Fibroblast of lung (primary cell): Measurements from ENCODE around the gene LGR6. TPM values are rescaled to one million over a fixed set of nuclear protein-coding genes. Genes with fewer than 3 reads are reported as not detected.

ENCODE experiments used
- DNase-seq, 2 donors: peaks; one replicate each; pipeline versions ENCODE4 v3.0.0 to v3.0.0-alpha.2; 2010; ENCODE audit warnings: low read depth in 2 of 2
- H2AFZ ChIP-seq: 2 replicates; pipeline ENCODE4 v1.5.1; 2012; ENCODE audit warnings: low read length, control low read depth, inconsistent platforms
- H3K27ac ChIP-seq: 2 replicates; pipeline ENCODE4 v1.5.1; 2011; ENCODE audit warnings: low read length, control low read depth; ENCODE audit not compliant: insufficient read depth
- H3K27me3 ChIP-seq: 2 replicates; pipeline ENCODE4 v1.5.1; 2011; ENCODE audit warnings: mild to moderate bottlenecking, low read length; ENCODE audit not compliant: control insufficient read depth, insufficient read depth
- H3K36me3 ChIP-seq: 2 replicates; pipeline ENCODE4 v1.5.1; 2011; ENCODE audit warnings: low read length; ENCODE audit not compliant: control insufficient read depth, insufficient read depth
- H3K4me1 ChIP-seq: 2 replicates; pipeline ENCODE4 v1.5.1; 2011; ENCODE audit warnings: low read length; ENCODE audit not compliant: control insufficient read depth, insufficient read depth; ENCODE audit errors: extremely low read depth
- H3K4me2 ChIP-seq: 2 replicates; pipeline ENCODE4 v1.5.1; 2011; ENCODE audit warnings: low read length, control low read depth; ENCODE audit not compliant: insufficient read depth; ENCODE audit errors: extremely low read depth
- H3K4me3 ChIP-seq, 4 experiments: fragments of 200-600 bp in 1 of 4; sonication (generic) in 1 of 4; replicated peaks in 1 of 4; 2 replicates each; pipeline ENCODE4 v1.5.1; 2011 to 2016; ENCODE audit warnings: low read length in 4 of 4, low read depth in 3 of 4, mild to moderate bottlenecking in 3 of 4, control low read depth in 2 of 4, inconsistent platforms in 1 of 4, mixed read lengths in 1 of 4; ENCODE audit not compliant: insufficient read depth in 1 of 4; ENCODE audit errors: control extremely low read depth in 1 of 4
- H3K79me2 ChIP-seq: 2 replicates; pipeline ENCODE4 v1.5.1; 2012; ENCODE audit warnings: mild to moderate bottlenecking, low read length, inconsistent platforms; ENCODE audit not compliant: control insufficient read depth, insufficient read depth
- H3K9ac ChIP-seq: 2 replicates; pipeline ENCODE4 v1.5.1; 2011; ENCODE audit warnings: mild to moderate bottlenecking, low read length, control low read depth; ENCODE audit not compliant: insufficient read depth
- H3K9me3 ChIP-seq: 2 replicates; pipeline ENCODE4 v1.5.1; 2012; ENCODE audit warnings: low read depth, low read length; ENCODE audit not compliant: control insufficient read depth, insufficient read depth
- H4K20me1 ChIP-seq: 2 replicates; pipeline ENCODE4 v1.5.1; 2011; ENCODE audit warnings: low read length; ENCODE audit not compliant: control insufficient read depth, insufficient read depth; ENCODE audit errors: extremely low read depth
- CTCF ChIP-seq, 2 donors: IDR thresholded peaks in 1 of 2; conservative IDR thresholded peaks in 1 of 2; 1 replicate in 1 of 2; 2 replicates in 1 of 2; pipeline ENCODE4 v1.5.1; 2011 to 2012; ENCODE audit warnings: low read length in 2 of 2, control low read depth in 1 of 2, inconsistent platforms in 1 of 2, low read depth in 1 of 2, mild to moderate bottlenecking in 1 of 2
- EZH2 ChIP-seq: IDR thresholded peaks from 2 replicates; pipeline ENCODE4 v1.5.1; 2012; ENCODE audit warnings: low read length, control low read depth, mild to moderate bottlenecking; ENCODE audit errors: missing control alignments
- polyA plus RNA-seq, 2 donors: library from polyadenylated mRNA; depleted of rRNA in 1 of 2; stranded (reverse) in 1 of 2; unstranded in 1 of 2; fragments of >200 nt; gene quantifications; 2 replicates each; pipeline ENCODE4 v1.2.1, GENCODE V29; 2011 to 2012; ENCODE audit warnings: missing spikeins in 1 of 2
- total RNA-seq: library from RNA; depleted of rRNA; stranded (reverse); fragments of >200 nt; gene quantifications from 2 replicates; pipeline ENCODE4 v1.2.1, GENCODE V29; 2014

The LGR6 gene
- total and polyA plus RNA-seq, 2 donors (not counting 1 experiment from before 2014, with no cell fraction given) = 0.02 TPM; not detected in 1

GRCh38 chr1:202244841-202245261, 51.3 kb downstream of the LGR6 start:
- Histone ChIP-seq H3K27me3 (peaks cover 50% of the 10 kb centered on the region), H2AFZ (no peak overlapping the region), H3K9ac (no peak overlapping the region), H3K79me2 (no peaks in the 10 kb centered on the region), H3K4me1 (no peaks in the 10 kb centered on the region), H3K36me3 (no peaks in the 10 kb centered on the region), H3K27ac (no peak overlapping the region), H3K9me3 (no peaks in the 10 kb centered on the region), H3K4me3 (no peak overlapping the region), H4K20me1 (no peaks in the 10 kb centered on the region), H3K4me2 (no peak overlapping the region)
- no peak for TF ChIP-seq CTCF (conservative IDR thresholded peaks at IDR 0.05 in 1 of 2, IDR thresholded peaks at IDR 0.05 in 1 of 2; ENCODE audit: low read depth in 1 of 2, low read length in 2 of 2)
- TF ChIP-seq EZH2 = no peak
- no peak for DNase-seq

GRCh38 chr1:202245391-202245790, 51.8 kb downstream of the LGR6 start:
- H3K27me3 ChIP-seq = peaks cover 51% of the 10 kb centered on the region
- TF ChIP-seq CTCF (conservative IDR thresholded peaks at IDR 0.05 in 1 of 2, IDR thresholded peaks at IDR 0.05 in 1 of 2; ENCODE audit: low read depth in 1 of 2, low read length in 2 of 2) (no peak), EZH2 (no peak)
- no peaks in the 10 kb centered on the region for H3K36me3 ChIP-seq
- no peak overlapping the region for H3K4me2 ChIP-seq
- H2AFZ ChIP-seq = no peak overlapping the region
- H3K4me3 ChIP-seq = no peak overlapping the region
- H4K20me1 ChIP-seq = no peaks in the 10 kb centered on the region
- DNase-seq = no peak
- H3K4me1 ChIP-seq = no peaks in the 10 kb centered on the region
- H3K9me3 ChIP-seq = no peaks in the 10 kb centered on the region
- no peak overlapping the region for H3K27ac ChIP-seq
- no peaks in the 10 kb centered on the region for H3K79me2 ChIP-seq
- no peak overlapping the region for H3K9ac ChIP-seq

DNA sequence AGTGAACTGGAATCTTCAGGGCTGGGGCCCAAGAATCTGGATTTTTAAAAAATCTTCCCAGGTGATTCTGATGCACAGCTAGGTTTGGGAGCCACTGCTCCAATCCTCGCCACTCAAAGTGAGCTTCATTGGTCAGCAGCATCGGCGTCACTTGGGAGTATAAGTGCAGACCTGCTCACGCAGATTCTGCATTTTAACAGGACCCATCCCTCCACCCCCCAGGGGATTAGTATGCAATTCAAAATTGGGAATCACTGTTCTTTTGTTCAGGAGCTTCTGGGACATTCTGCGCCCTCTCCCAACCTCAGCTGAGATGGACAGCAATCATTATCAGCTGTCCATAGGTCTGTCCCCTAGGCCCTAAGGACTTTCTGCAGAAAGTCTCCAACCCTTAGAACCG, 53.5 kb downstream of the LGR6 start:
- Histone ChIP-seq H3K4me1 (no peaks in the 10 kb centered on the region), H3K27ac (no peak overlapping the region), H3K27me3 (peaks cover 44% of the 10 kb centered on the region), H3K4me3 (no peak overlapping the region), H3K79me2 (no peaks in the 10 kb centered on the region), H3K36me3 (no peaks in the 10 kb centered on the region), H4K20me1 (no peaks in the 10 kb centered on the region), H3K9ac (no peak overlapping the region), H3K4me2 (no peak overlapping the region), H2AFZ (no peak overlapping the region), H3K9me3 (no peaks in the 10 kb centered on the region)
- no peak for DNase-seq
- TF ChIP-seq EZH2 (no peak), CTCF (conservative IDR thresholded peaks at IDR 0.05 in 1 of 2, IDR thresholded peaks at IDR 0.05 in 1 of 2; ENCODE audit: low read depth in 1 of 2, low read length in 2 of 2) (no peak)
